T-helper 22 cell (primary cell): ENCODE results near the gene ZC3H13.
"Not testable (repeated sequence)": the region's sequence is repeated elsewhere in the genome, so short reads cannot be mapped to it uniquely, and the experiment has no call there.

Experiments used
- DNase-seq: peaks from one replicate; pipeline ENCODE4 v3.0.0-alpha.2; 2020; ENCODE audit warnings: low read depth

Gene ZC3H13

GRCh38 chr13:46010148-46010547 is 42.4 kb downstream of the ZC3H13 start:
- DNase-seq = no peak

DNA sequence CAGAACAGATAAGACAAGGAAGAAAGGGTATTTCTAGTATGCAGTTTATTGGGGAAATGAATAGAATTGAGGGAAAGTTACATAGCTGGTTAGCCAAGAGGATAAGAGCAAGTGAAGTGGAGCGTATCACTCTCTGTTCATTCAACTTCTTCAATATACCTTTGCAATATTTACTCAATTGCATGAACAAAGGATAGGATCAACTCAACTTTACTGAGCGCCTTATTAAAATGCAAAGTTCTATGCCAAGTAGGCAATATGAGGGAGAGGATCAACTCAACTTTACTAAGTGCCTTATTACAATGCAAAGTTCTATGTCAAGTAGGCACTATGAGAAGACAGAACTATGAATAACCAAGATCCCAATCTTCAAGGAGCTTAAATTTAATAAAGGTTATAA is 43.9 kb downstream of the ZC3H13 start:
- no peak for DNase-seq

DNA sequence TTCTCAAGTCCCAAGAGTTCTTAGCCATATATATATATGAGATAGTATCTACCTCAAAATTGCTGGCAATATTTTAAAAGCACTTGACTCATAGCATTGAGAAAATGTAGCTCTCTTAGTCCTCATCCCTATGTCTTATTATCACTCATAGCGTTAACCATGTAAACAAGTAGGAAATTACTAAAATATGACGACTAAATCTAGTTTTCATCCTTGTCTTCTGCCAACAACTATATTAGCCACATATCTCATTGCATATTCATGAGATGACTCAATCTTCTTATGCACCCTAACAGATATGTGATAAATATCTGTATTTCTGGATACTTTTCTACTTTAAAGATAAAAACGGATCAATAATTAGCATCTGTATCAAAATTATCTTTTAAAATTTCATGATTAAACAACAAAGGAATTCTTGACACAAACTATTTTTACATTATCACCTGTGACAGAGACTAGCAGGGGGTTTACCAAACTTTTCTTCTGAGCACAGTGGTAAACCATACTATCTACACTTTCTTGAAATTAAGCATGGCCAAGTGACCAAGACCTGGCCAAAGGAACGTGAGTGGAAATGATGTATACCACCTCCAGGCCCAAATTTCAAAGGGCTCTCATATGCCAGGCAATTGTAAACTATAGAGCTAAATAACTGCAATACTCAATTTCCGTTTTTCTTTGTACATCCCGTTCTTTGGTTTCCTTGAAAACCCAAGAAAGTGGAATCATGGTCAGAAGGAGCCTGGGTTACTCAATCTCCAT is 45.7 kb downstream of the ZC3H13 start:
- no peak for DNase-seq

DNA sequence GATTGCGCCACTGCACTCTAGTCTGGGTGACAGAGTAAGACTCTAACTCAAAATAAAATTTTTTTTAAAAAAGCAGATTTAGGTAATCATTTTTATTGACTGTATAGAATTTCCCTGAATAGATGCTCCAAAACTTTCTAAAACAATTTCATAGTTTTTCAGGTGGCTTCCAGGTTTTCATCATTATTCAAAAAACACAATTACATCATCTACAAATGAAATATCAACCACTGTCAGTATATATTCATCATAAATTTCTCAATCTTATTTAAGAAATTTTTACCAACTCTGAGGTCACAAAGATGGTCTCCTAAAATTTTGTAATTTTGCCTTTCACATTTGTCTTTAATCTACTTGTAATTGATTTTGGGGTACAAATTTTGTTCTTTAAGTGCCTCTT is 48.1 kb downstream of the ZC3H13 start:
- no peak for DNase-seq

GRCh38 chr13:45996631-45997030 is 55.9 kb downstream of the ZC3H13 start:
- no peak for DNase-seq

DNA sequence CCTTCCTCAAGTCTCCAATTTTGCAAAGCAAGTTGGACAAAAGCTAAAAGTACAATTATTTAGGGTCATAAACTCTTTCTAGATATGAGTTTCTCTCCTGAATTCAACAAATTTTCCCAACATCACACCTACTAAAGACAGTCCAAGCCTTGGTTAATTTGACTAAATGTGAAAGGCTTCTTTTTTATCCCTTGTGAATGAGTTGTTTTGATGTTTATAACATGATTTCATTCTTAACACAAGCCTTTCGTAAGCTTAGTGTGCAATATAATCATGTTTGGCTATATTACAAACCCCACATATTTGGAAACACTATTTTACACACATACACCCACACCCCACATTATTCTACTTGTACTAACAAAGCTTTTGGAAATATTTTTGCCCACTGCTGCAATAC is 57.3 kb downstream of the ZC3H13 start:
- DNase-seq = no peak

GRCh38 chr13:45994752-45995151 is 57.8 kb downstream of the ZC3H13 start:
- DNase-seq = no peak

DNA sequence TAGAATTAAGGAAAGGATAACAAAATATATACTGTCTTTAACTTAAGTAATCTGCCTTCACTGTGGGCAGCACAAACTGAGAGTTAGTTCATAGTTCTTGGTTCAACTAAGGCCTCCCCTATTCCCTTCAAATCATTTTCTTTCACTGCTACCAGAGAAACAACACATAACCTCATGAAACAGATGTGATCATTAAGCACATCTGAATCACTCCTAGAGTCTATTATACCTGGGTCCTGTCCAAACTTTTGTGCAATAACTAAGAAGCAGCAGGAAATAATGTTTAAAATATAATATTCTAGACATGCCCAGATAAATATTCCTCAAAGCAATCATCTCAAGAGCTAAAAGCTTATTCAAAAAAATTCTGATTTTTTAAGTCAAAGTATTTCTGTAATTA is 62.9 kb downstream of the ZC3H13 start:
- no peak for DNase-seq

DNA sequence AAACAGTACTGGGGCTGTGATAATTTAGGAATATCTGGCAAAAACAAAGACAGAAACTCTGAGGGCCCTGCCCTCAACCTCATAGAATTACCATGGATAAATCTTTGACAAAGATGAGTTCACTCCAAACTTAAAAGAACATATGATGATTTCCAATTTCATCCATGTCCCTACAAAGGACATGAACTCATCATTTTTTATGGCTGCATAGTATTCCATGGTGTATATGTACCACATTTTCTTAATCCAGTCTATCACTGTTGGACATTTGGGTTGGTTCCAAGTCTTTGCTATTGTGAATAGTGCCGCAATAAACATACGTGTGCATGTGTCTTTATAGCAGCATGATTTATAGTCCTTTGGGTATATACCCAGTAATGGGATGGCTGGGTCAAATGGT is 71.4 kb downstream of the ZC3H13 start:
- not testable (repeated sequence) for DNase-seq

DNA sequence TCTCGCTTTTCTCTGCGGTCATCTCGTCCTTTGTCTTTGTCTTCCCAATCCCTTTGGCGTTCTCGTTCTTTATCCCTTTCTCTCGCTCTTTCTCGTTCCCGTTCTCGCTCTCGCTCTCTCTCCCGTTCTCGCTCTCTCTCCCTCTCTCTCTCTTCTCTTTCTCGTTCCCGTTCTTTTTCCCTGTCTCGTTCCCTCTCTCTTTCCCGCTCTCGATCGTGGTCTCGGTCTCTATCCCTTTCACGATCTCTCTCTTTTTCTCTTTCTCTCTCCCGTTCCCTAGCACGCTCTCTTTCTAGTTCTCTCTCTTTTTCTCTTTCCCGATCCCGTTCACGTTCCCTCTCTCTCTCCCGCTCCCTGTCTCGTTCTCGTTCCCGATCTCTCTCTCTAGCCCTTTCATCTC is 77.2 kb downstream of the ZC3H13 start:
- no peak for DNase-seq

DNA sequence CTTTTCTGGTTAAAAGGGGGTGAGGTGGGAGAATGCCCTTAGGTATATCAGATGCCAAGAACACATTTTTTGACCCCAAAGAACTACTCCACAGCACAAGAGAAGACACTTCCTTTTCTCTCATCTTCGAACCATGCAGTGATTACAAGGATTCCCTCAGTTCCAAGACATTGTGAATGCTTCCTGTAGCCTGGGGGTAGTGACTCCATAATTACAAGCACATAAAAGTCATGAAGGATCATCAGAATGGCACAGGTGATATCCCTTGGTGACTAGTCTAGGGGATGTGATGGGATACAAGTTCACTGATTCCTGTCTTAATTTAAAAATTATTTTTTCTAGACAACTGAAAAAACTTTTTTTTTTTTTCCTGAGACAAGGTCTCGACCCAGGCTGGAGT is 78.0 kb downstream of the ZC3H13 start:
- DNase-seq = no peak

- no peak for DNase-seq
Observed at GRCh38 chr13:45967589-45967988, 85.0 kb downstream of the ZC3H13 start.

DNA sequence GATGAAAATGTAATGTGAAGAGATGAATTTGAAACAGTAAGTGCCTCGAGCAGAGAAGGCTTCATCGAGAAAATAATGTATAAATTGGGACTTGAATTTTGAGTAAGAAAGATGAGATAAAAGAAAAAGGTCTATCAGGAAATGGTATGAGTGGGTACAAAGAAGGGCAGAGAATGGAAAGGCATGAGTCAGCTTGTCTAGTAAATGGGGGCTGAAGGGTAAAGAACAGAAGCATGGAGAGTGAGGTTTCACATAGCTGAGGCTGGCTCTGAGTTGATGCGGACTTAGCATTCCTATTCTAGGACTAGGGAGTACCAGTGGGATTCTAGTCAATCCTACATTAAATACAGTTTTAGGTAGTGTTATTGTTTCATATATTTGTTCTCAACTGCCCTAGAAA is 85.8 kb downstream of the ZC3H13 start:
- DNase-seq = no peak

- no peak for DNase-seq
Observed at GRCh38 chr13:45961468-45961867, 91.1 kb downstream of the ZC3H13 start.

DNA sequence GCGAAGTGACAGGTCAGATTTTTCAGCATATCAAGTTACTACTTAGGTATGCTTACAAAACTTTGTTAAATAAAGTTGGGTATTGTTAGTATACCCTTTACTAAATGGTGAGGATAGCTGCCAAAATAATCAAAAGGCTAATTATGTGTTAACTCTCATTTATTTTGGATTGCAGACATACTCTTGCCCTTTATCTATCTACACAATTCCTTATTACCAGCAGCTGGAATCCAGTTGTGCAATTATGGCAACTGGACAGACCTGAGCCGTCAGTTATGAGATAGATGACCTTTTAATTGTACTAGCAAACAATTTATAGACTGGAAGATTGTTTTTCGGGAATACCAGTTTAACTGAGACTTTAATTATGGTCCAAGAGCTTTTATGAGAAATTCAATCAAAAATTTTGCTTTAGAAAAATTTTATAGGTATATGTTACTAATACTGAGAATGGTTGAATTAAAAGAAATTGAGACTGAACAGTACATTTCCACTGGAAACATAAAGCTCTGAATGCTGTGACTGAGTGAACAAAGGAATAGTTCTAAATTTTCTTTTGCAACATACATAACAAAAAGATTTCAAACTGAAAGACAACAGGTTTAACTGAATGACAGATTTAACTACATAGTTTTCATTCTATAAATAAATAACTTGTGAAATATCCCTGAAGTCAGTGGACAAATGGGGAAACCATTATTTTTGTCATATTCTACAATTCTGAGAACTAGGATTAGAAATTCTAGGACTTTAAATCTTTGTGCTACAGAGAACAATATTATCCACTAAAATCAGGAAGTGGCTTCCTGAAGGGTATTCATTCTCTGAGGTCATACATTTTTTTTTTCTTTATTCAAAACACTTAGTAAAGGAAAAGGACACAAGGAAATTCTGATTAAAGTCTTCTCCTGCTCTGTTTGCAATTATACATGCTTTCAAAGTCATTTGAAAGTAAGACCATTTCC is 97.4 kb downstream of the ZC3H13 start:
- no peak for DNase-seq

GRCh38 chr13:45953082-45953481 is 99.5 kb downstream of the ZC3H13 start:
- no peak for DNase-seq

GRCh38 chr13:45951724-45952123 is 100.8 kb downstream of the ZC3H13 start:
- no peak for DNase-seq

- DNase-seq = no peak
Observed at GRCh38 chr13:45951166-45951565, 101.4 kb downstream of the ZC3H13 start.

DNA sequence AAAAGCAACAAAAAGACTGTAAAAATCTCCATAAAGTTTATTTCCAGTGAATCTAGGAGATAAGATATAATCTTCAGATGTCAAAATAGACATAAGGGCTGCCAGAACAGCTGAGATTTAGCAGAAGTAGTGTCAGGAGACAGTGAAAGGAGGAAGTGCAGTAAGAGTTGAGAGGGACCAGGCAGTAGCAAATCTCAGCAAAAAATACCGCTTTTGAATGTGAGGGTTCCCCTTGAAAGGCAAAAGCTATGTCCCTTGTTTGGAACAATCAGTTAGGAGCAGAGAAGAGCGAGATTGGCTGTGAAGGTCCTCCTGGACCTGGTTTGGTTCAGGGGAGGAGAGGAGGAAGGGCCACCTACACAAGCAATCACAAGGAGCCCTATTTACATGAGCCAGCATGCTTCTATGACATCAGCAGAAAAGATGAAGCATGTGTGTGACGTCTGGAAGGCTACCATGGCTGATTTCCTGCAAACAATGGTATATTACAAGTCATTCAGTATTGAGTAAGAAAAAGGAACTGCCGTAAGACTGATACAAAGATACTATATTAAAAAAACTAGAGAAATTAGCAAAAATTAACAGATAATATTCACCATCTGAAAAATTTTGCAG is 102.1 kb downstream of the ZC3H13 start:
- DNase-seq = no peak

DNA sequence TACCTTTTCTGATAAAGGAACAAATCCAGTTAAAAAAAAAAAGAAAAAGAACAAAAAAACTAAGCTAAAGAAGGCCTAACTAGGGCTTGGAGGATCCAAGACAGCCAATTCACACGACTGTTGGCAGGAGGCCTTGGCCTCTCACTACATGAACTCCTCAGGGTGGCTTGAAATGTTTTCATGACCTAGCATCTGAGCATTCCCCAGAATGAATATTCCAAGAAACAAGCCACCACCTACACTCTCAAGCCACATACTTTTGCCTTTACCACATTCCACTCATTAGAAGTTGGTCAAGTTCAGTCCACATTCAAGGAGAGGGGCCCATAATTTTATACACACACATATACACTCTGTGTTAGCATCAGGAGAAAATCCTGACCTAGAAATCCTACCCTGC is 103.4 kb downstream of the ZC3H13 start:
- DNase-seq = no peak

- no peak for DNase-seq
Observed at GRCh38 chr13:45943965-45944364, 108.6 kb downstream of the ZC3H13 start.

DNA sequence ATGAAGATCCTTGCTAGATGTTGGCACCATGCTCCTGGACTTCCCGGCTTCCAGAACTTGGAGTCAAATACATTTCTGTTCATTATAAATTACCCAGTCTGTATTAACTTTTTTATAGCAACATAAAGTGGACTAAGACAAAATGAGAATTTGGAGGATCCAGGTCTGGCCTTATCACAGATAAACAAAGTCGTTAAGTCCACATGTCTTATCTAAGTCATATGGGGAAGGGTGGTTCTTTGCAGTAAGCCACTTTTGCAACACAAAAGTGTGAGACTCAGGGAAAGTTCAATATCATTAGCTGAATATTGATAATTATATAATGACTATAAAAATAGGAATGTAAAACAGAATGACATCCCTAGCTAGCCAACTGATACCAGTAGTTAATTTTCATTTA is 109.4 kb downstream of the ZC3H13 start:
- no peak for DNase-seq

DNA sequence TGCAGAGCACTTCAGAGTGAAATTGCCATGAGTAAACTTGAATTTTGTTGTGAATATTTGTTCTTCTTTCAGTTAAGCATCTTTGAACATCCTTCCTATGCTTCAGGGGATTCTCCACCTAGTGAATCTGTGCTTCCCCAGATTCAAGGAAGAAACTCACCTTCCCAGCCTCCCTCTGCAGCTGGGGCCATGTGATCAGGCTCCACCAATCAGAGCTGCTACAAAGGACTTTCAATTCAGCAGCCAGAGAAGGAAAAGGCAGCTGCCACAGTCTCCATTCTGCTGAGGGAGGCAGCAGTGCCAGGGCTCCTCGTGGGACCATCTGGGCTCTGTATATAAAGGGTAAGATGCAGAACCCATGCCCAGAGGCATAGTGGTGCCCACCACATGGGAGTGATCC is 111.3 kb downstream of the ZC3H13 start:
- no peak for DNase-seq
